Uterus (tissue), 2 donors: Measurements from ENCODE around the gene BMPR1A.

Experiments used
- POLR2A ChIP-seq, 2 donors: fragments of 450-650 bp; IDR thresholded peaks; one replicate each; pipeline ENCODE4 v1.6.1; 2016; ENCODE audit warnings: antibody characterized with exemption in 2 of 2, mild to moderate bottlenecking in 1 of 2, moderate library complexity in 1 of 2
- TF ChIP-seq, protein P1 (sequence below), 4 experiments: fragments of 200-600 bp in 2 of 4; fragments of 450-650 bp in 2 of 4; sonication (generic) in 2 of 4; IDR thresholded peaks; one replicate each; pipeline ENCODE4 v1.5.1; 2016 to 2019; ENCODE audit warnings: antibody characterized with exemption in 4 of 4, mild to moderate bottlenecking in 2 of 4, moderate library complexity in 1 of 4

DNA sequence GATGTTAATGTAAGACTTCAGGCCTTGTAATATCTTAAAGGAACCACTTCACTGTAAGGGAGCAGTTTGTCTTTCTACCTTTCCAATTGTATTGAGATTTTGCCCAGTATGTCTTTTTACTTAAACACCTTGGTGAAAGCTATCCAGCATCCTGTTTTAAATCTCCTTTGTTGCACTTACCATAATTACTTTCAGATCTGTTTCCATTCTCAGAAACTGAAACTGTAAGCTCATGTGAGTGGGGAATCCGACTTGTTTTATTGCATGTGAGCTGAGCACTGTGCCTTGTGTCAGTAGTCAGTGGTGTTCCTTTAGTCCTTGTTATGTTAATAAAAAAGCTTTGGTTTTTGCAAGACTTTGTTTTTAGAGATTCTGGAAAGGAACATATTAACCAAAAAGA, 42.2 kb downstream of the BMPR1A start:
- TF ChIP-seq, protein P1, sequence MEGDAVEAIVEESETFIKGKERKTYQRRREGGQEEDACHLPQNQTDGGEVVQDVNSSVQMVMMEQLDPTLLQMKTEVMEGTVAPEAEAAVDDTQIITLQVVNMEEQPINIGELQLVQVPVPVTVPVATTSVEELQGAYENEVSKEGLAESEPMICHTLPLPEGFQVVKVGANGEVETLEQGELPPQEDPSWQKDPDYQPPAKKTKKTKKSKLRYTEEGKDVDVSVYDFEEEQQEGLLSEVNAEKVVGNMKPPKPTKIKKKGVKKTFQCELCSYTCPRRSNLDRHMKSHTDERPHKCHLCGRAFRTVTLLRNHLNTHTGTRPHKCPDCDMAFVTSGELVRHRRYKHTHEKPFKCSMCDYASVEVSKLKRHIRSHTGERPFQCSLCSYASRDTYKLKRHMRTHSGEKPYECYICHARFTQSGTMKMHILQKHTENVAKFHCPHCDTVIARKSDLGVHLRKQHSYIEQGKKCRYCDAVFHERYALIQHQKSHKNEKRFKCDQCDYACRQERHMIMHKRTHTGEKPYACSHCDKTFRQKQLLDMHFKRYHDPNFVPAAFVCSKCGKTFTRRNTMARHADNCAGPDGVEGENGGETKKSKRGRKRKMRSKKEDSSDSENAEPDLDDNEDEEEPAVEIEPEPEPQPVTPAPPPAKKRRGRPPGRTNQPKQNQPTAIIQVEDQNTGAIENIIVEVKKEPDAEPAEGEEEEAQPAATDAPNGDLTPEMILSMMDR (IDR thresholded peaks at IDR 0.05), result no peak
- TF ChIP-seq POLR2A (IDR thresholded peaks at IDR 0.05), result no peak
